GM21529 (cell line): Measurements from ENCODE around the gene DMXL1.

Source experiments
- ATAC-seq: cut with Tn5 transposase; IDR thresholded peaks from one replicate; pipeline ENCODE4 v1.9.1; 2021; ENCODE audit not compliant: unreplicated experiment

The DMXL1 gene

GRCh38 chr5:119268387-119269060 lies 197.6 kb downstream of the DMXL1 start:
- ATAC-seq: peak; percentile 84

GRCh38 chr5:119269061-119269944 lies 198.4 kb downstream of the DMXL1 start:
- peak; percentile 1 for ATAC-seq

GRCh38 chr5:119270121-119270565 lies 199.3 kb downstream of the DMXL1 start:
- no peak for ATAC-seq

GRCh38 chr5:119270960-119271757 lies 200.3 kb downstream of the DMXL1 start:
- no peak for ATAC-seq

- ATAC-seq: no peak
Observed at GRCh38 chr5:119271758-119272730, 201.2 kb downstream of the DMXL1 start.

- ATAC-seq: no peak
Observed at GRCh38 chr5:119273391-119273839, 202.5 kb downstream of the DMXL1 start.

- peak; percentile 2 for ATAC-seq
Observed at GRCh38 chr5:119274030-119274766, 203.3 kb downstream of the DMXL1 start.

- ATAC-seq: peak; percentile 44
Observed at GRCh38 chr5:119274767-119275130, 203.9 kb downstream of the DMXL1 start.

- ATAC-seq: peak; percentile 16
Observed at GRCh38 chr5:119275146-119275545, 204.3 kb downstream of the DMXL1 start.

GRCh38 chr5:119275601-119276173 lies 204.8 kb downstream of the DMXL1 start:
- peak; percentile 62 for ATAC-seq

GRCh38 chr5:119276978-119277377 lies 206.1 kb downstream of the DMXL1 start:
- ATAC-seq: peak; percentile 27

GRCh38 chr5:119279093-119279492 lies 208.2 kb downstream of the DMXL1 start:
- no peak for ATAC-seq

GRCh38 chr5:119280380-119280779 lies 209.5 kb downstream of the DMXL1 start:
- no peak for ATAC-seq

GRCh38 chr5:119282628-119283027 lies 211.7 kb downstream of the DMXL1 start:
- no peak for ATAC-seq

- ATAC-seq: no peak
Observed at GRCh38 chr5:119284031-119284430, 213.1 kb downstream of the DMXL1 start.

- no peak for ATAC-seq
Observed at GRCh38 chr5:119285070-119285916, 214.4 kb downstream of the DMXL1 start.

- ATAC-seq: no peak
Observed at GRCh38 chr5:119286511-119287488, 215.9 kb downstream of the DMXL1 start.
